Measurements from ENCODE around the gene PPFIA4. TPM values are rescaled to one million over a fixed set of nuclear protein-coding genes. Genes with fewer than 3 reads are reported as not detected.

Gene PPFIA4
- total RNA-seq, 1 donor from 2014 or later: 33.4 TPM

DNA sequence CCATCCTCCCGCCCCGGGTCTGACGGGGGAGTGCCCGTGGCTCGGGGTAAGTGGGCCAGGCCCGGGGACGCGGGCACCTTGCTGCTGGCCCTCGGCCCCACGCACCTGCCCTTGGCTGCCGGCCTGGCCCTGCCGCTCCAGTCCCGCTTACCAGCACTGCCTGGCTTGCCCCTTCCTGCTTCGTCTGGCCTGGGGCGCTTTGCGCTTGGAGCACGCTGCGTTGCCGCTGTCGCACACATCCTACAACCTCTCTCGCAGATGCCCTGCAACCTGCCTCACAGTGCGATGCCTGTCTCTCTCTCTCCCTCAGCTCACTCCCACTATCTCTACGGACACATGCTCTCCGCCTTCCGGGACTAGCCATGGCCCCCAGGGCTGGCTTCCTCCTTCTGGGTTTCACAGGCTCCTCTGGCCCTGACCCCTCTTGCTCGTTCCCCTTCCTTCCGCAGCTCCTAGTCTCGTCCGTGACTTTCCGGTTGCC, 49.8 kb downstream of the PPFIA4 start:
- Mint-ChIP-seq H3K36me3 (ENCODE audit: low read depth) (peaks cover 11% of the 10 kb centered on the region), H3K27me3 (ENCODE audit: low read depth) (peaks cover 18% of the 10 kb centered on the region), H3K4me1 (ENCODE audit: low read depth) (peaks cover 4% of the 10 kb centered on the region), H3K27ac (no peak overlapping the region), H3K9me3 (no peaks in the 10 kb centered on the region), H3K4me3 (ENCODE audit: low read depth) (peak overlapping the region; percentile 37)
- DNase-seq (ENCODE audit: low spot score): no peak
- intact Hi-C loops (cut with micrococcal nuclease): no loop called here

DNA sequence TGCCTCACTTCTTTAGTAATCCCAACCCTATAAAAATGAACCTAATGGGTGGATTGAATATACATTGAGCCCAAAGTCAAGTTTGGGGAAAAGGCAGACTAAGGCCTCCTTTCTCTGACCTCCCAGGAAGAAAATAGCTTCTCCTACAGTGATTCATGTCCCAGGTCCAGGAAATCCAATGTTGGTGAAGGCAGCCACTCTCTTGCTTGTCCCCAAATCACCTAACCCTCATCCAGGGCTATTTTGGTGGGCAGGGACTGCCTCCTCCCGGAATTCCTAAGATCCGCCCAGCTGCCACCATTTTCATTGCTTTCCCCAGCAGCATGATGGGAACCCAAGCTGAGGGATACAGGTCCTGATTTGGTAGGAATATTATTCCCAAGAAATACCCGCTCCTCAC, 51.1 kb downstream of the PPFIA4 start:
- no peak for DNase-seq (ENCODE audit: low spot score)

DNA sequence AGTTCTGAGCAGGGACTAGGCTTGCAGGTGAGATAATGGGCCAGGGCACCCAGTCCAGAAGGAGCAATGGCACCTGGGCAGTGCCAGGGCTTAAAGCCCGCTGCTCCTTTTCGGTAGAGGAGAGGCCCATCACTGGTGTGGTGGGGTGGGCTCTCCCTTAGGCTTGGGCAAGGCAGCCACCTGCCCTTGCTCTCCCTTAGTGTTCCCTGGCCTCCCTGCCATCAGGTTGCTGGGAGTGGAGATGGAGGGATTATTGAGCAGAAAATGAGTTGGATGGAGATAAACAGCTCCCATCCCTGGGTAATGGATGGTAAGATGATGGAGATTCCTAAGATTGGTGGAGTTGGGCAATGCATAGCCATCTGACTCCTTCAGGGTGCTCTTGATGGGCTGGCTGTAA, 51.7 kb downstream of the PPFIA4 start:
- peaks cover 18% of the 10 kb centered on the region for H3K27me3 Mint-ChIP-seq (ENCODE audit: low read depth)
- peaks cover 4% of the 10 kb centered on the region for H3K4me1 Mint-ChIP-seq (ENCODE audit: low read depth)
- H3K27ac Mint-ChIP-seq: no peak overlapping the region
- H3K4me3 Mint-ChIP-seq (ENCODE audit: low read depth): no peak overlapping the region
- H3K36me3 Mint-ChIP-seq (ENCODE audit: low read depth): peaks cover 8% of the 10 kb centered on the region
- no peak for DNase-seq (ENCODE audit: low spot score)
- H3K9me3 Mint-ChIP-seq: no peaks in the 10 kb centered on the region
- intact Hi-C loops (cut with micrococcal nuclease): no loop called here

More for the DNA sequence above, 51.1 kb downstream of the PPFIA4 start:
- H3K36me3 Mint-ChIP-seq (ENCODE audit: low read depth): peaks cover 11% of the 10 kb centered on the region
- no peaks in the 10 kb centered on the region for H3K9me3 Mint-ChIP-seq
- no peak overlapping the region for H3K27ac Mint-ChIP-seq
- H3K4me1 Mint-ChIP-seq (ENCODE audit: low read depth): peaks cover 4% of the 10 kb centered on the region
- no peak overlapping the region for H3K4me3 Mint-ChIP-seq (ENCODE audit: low read depth)
- H3K27me3 Mint-ChIP-seq (ENCODE audit: low read depth): peaks cover 18% of the 10 kb centered on the region
- intact Hi-C loops (cut with micrococcal nuclease): no loop called here

DNA sequence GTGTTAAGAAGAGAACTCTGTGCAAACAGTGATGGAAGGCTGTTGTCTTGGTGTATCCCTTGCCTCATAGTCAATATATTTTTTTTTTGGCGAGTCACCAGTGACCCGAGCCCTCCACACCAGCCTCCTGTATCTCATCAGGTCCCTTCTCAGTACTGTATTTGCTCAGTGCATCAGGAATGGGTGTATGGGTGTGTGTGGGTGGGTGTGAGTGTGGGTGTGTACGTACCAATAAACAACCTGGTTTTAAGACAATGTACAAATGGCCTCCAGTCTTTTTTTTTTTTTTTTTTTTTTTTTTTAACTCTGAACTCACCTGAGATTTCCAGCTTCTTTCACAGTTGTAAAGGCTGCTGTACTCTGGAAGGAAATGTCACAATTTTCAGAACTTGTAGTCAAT, 52.2 kb downstream of the PPFIA4 start:
- Mint-ChIP-seq H3K9me3 (no peaks in the 10 kb centered on the region), H3K27me3 (ENCODE audit: low read depth) (peaks cover 15% of the 10 kb centered on the region), H3K4me1 (ENCODE audit: low read depth) (peaks cover 4% of the 10 kb centered on the region), H3K36me3 (ENCODE audit: low read depth) (peaks cover 5% of the 10 kb centered on the region), H3K4me3 (ENCODE audit: low read depth) (no peak overlapping the region), H3K27ac (no peak overlapping the region)
- no peak for DNase-seq (ENCODE audit: low spot score)
- intact Hi-C loops (cut with micrococcal nuclease): no loop called here

DNA sequence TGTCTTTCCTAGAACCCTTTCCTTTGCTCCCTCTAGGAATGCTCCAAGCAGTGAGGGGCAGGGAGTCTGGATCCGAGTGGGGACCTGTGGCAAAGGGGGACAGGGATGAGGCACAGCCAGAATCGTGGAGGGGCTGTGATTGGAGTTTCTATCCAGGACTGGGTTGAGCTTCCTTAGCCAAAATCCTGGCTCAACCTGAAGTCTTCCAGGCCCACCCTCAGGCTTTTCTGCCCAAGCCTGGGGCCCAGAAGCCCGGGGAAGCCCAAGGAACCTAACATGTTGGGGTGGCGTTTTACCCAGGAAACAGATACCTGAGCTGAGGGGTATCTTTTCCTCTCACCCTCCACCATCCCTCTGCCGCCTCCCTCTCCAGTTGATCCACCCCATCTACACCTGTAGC, 54.2 kb downstream of the PPFIA4 start:
- Mint-ChIP-seq H3K27me3 (ENCODE audit: low read depth) (peaks cover 7% of the 10 kb centered on the region), H3K4me3 (ENCODE audit: low read depth) (no peak overlapping the region), H3K36me3 (ENCODE audit: low read depth) (peaks cover 5% of the 10 kb centered on the region), H3K4me1 (ENCODE audit: low read depth) (peaks cover 4% of the 10 kb centered on the region), H3K9me3 (no peaks in the 10 kb centered on the region), H3K27ac (no peak overlapping the region)
- no peak for DNase-seq (ENCODE audit: low spot score)
- intact Hi-C loops (cut with micrococcal nuclease): no loop called here

DNA sequence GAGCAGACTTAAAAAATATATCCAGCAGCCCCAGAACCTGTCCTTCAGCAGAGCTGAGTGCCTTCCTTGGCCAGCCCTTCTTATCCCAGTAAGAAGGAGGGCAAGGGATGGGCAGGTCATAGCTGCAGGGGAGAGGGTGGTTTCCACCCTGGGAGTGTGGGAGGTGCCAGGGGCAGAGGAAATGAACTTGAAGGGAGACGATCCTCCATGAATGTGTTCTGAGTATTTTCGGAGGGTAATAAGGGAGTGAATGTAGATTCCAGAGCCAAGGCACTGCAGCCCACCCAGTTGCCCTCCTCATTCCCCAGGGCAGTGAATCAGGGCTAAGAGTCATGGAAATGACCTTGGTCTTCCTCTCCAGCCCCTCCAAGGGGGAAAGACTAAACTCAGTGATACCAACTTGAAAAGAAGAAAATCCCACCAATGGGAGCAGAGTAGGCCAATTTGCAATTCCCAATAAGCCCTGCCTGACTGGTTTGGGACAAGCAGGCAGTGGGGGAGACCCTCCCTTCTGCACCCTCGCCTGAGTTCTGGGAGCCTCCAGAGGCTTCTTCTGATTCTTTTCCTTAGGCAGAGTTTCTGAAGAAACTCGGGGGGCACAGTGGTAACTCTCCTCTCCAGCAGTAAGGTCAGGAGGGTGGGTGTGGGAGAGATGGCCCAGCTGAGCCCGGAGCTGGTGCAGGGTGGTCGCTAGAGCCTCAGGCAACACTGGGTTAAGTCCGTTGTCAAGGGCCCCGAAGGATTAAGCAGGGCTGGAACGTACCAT, 55.4 kb downstream of the PPFIA4 start:
- Mint-ChIP-seq H3K27me3 (ENCODE audit: low read depth) (peaks cover 2% of the 10 kb centered on the region), H3K4me3 (ENCODE audit: low read depth) (no peak overlapping the region), H3K4me1 (ENCODE audit: low read depth) (no peaks in the 10 kb centered on the region), H3K9me3 (no peaks in the 10 kb centered on the region), H3K36me3 (ENCODE audit: low read depth) (no peaks in the 10 kb centered on the region), H3K27ac (no peak overlapping the region)
- intact Hi-C loops (cut with micrococcal nuclease): no loop called here
- DNase-seq (ENCODE audit: low spot score): no peak

DNA sequence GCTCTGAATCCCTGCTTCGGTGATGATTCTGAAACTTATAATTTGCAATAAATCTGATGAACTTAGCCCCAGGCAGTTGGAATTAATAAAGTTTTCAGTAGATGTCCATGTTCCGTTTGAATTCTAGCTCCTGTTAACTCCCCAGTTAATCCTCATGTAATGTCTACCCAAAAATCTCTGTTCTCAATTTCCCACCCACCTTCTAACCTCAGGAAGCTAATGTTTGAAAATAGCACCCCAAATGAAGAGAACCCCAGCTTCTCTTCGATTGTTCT, 55.9 kb downstream of the PPFIA4 start:
- Mint-ChIP-seq H3K4me1 (ENCODE audit: low read depth) (no peaks in the 10 kb centered on the region), H3K4me3 (ENCODE audit: low read depth) (no peak overlapping the region), H3K36me3 (ENCODE audit: low read depth) (no peaks in the 10 kb centered on the region), H3K9me3 (no peaks in the 10 kb centered on the region), H3K27me3 (ENCODE audit: low read depth) (peaks cover 1% of the 10 kb centered on the region), H3K27ac (no peak overlapping the region)
- no peak for DNase-seq (ENCODE audit: low spot score)
- intact Hi-C loops (cut with micrococcal nuclease): no loop called here

DNA sequence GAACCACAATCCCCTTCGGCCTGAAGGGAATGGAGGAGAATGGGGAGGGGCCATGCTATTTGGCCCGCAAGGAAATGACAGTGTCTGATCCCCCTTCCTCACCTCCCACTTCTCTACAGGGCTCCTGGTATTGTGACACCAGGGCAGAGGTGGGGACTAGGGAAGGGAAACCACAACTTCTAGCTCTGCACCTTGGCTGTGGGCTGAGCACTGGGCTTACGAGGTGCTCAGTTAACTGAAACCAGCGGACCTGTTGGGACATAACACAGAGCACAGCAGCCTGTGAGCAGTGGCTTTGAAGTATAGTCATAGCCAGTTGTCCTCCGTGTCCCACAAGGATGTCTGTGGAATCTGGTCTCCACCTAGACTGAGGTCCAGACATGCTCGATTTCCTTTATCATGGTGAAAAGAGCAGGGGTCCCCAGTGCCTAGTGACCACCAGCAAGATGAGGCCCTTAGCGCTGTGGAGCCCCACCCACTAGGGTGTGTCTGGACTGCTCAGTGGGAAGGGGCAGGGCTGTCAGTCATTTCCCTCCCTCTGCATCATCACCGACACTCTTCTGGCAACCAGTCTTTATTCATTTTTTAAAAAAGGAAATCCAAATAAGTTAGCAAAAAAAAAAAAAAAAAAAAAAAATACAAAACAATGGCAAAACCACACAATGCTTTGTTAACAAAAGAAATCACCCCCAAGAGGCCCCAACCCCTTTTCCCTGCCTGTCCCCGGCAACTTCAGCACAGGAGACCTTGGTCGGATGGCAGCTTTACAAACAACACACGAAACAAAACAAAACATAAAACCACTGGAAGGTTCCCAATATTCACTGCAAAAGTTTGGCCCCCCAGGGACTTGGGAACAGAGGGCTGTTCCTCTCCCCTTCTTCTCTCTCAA, 56.5 kb downstream of the PPFIA4 start:
- H3K36me3 Mint-ChIP-seq (ENCODE audit: low read depth): no peaks in the 10 kb centered on the region
- no peak for DNase-seq (ENCODE audit: low spot score)
- H3K4me3 Mint-ChIP-seq (ENCODE audit: low read depth): no peak overlapping the region
- intact Hi-C loops (cut with micrococcal nuclease): no loop called here
- H3K9me3 Mint-ChIP-seq: no peaks in the 10 kb centered on the region
- no peaks in the 10 kb centered on the region for H3K4me1 Mint-ChIP-seq (ENCODE audit: low read depth)
- H3K27ac Mint-ChIP-seq: no peak overlapping the region
- H3K27me3 Mint-ChIP-seq (ENCODE audit: low read depth): no peaks in the 10 kb centered on the region

DNA sequence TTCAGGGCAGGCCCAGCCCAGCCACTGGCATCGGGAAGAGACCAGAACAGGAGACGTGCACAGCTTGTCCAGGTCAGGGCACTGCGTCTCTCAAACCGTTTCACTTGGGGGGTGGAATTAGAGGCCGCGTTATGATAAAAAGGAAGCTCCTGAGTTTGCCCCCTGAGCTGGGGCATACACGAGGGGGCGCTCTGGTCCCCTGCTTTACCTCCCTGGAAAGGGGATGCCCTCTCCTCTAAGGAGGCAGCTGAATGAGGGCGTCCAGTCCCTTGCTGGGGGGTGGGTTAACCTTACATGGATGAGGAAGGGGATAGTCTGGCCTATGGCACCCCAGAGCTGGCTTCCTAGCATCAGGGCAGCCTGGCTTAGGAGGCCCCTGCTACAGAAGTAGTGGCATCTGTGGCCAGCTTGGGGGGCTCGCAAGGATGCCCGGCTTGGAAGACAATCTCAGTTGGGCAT, 57.2 kb downstream of the PPFIA4 start:
- no peaks in the 10 kb centered on the region for H3K27me3 Mint-ChIP-seq (ENCODE audit: low read depth)
- H3K27ac Mint-ChIP-seq: no peak overlapping the region
- no peaks in the 10 kb centered on the region for H3K36me3 Mint-ChIP-seq (ENCODE audit: low read depth)
- no peak overlapping the region for H3K4me3 Mint-ChIP-seq (ENCODE audit: low read depth)
- H3K9me3 Mint-ChIP-seq: no peaks in the 10 kb centered on the region
- DNase-seq (ENCODE audit: low spot score): no peak
- H3K4me1 Mint-ChIP-seq (ENCODE audit: low read depth): no peaks in the 10 kb centered on the region
- intact Hi-C loops (cut with micrococcal nuclease): no loop called here

DNA sequence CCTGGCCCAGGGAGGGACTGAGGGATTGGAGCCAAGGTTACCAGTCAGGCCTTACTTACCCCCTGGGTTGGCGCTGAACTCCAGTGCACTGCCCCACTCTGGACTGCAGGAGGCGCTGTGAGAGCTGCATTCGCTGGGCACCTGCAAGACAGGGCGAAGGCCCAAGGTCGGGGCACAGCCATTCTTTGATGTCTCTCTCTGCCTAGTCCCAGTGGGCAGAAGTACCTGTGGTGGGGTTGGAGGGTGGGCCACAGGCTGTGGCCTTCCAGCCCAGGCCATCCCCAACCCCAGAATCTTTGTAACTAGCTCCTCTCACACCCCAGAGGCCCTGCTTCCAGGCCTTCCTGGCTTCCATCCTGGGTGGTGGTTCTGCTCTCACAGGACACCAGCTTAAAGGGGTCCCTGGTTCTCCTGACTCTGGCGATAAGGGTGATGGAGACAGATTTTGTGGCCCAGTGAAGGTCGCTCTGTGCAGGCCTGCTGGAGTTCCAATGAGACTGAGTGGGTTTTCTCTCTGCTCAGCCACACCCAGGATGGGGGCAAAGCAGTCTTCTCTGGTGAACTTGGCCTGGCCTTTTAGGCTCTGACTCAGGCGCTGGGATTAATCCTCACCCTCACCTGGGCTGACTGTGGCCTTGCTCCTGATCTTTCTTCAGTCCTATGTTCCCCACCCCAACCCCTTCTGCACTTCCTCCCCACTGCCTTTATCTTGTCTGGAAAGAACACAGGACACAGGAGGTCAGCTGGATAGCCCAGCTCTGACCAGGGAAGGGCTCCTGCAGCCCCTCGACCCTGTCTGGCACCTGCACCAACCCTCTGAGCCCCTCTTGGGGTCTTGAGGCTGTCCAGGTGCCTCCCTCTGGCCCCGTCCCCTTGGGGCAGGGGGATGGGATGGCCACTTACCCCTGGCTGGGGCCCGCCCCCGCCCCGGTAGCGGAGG, 58.6 kb downstream of the PPFIA4 start:
- Mint-ChIP-seq H3K27me3 (ENCODE audit: low read depth) (no peaks in the 10 kb centered on the region), H3K4me3 (ENCODE audit: low read depth) (no peak overlapping the region), H3K27ac (no peak overlapping the region), H3K36me3 (ENCODE audit: low read depth) (no peaks in the 10 kb centered on the region), H3K4me1 (ENCODE audit: low read depth) (no peaks in the 10 kb centered on the region), H3K9me3 (no peaks in the 10 kb centered on the region)
- DNase-seq (ENCODE audit: low spot score): no peak
- intact Hi-C loops (cut with micrococcal nuclease): no loop called here

DNA sequence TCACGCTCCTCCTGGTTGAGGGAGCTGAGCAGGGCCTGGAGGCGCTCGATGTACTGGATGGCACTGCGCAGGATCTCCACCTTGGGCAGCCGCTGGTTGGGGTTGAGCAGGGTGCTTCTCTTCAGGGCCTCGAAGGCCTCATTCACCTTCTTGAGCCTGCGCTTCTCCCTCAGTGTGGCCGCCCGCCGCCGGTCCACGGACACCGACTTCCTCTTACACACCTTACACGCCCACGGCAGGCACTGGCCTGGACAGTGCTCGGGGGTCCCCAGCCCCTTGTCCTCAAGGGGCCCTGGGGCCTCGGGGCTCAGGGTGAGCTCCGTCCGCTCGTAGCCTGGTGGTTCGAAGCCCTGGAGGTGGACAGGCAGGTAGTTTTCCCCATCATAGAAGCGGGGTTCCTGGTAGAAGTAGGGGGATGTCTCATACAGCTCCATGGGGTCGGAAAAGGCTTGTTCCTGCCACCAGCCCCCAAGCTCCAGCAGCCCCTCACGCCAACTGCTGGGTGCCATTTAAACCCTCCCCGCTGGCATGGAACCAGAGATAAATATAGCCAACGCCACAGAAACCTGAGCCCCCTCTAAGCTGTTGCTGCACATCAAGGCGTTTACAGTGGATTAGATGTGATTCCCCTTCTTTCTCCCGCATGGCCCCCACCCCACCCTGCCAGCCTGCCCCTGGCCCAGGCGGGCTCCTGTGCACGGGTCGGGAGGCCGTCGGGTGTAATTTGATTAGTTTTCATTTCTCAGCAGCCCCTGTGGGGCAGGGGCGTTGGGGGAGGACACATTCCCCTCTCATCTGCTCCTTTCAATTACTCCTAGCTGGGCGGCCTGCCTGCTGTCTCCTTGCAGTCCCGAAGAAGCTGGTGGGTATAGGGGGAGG, 59.5 kb downstream of the PPFIA4 start, which contains the start of gene MYOG:
Gene MYOG (minus strand): TSS at position 485 of the 879 bp plus-strand sequence. CDS start 51 bp downstream, at position 434.
- H3K36me3 Mint-ChIP-seq (ENCODE audit: low read depth): no peaks in the 10 kb centered on the region
- H3K9me3 Mint-ChIP-seq: no peaks in the 10 kb centered on the region
- no peaks in the 10 kb centered on the region for H3K4me1 Mint-ChIP-seq (ENCODE audit: low read depth)
- peaks cover 4% of the 10 kb centered on the region for H3K27me3 Mint-ChIP-seq (ENCODE audit: low read depth)
- no peak for DNase-seq (ENCODE audit: low spot score)
- H3K27ac Mint-ChIP-seq: no peak within 1 kb of the TSS
- intact Hi-C loops (cut with micrococcal nuclease): no loop called here
- no peak within 1 kb of the TSS for H3K4me3 Mint-ChIP-seq (ENCODE audit: low read depth)

Measured in activated T-helper 2 cell treated with anti-CD3 and anti-CD28 coated beads, Interferon-gamma antibody, Interleukin-2, Interleukin-4, amounts not matched to agents 10 μg/mL and 5 μg/mL and 100 μg/mL, durations not matched to agents 14 hours and 24 hours and 36 hours (primary cell).